ENCODE measurements around the gene ADGRL3. TPM values are rescaled to one million over a fixed set of nuclear protein-coding genes. Genes with fewer than 3 reads are reported as not detected.

ADGRL3 gene
- total and polyA plus RNA-seq, 4 donors: 0.39 to 59.9 (median 2.9) TPM

GRCh38 chr4:62080431-62080830 lies 880.3 kb downstream of the ADGRL3 start:
- Histone ChIP-seq H3K36me3 (ENCODE audit: control insufficient read depth in 4 of 4, insufficient read depth in 4 of 4, low read length in 4 of 4) (no peaks in the 10 kb centered on the region), H3K4me1 (ENCODE audit: control insufficient read depth in 5 of 5, insufficient read depth in 5 of 5, low read length in 5 of 5) (no peaks in the 10 kb centered on the region), H3K9me3 (ENCODE audit: control insufficient read depth in 4 of 4, insufficient read depth in 3 of 4, low read length in 3 of 4) (no peaks in the 10 kb centered on the region), H3K27ac (ENCODE audit: low read depth in 1 of 2, low read length in 1 of 2) (no peak overlapping the region), H3K27me3 (ENCODE audit: control insufficient read depth in 3 of 3, insufficient read depth in 3 of 3, low read length in 2 of 3) (peaks cover 0 to 2% (median 0%) of the 10 kb centered on the region in 3 donors), H3K4me3 (no peak overlapping the region), H3K9ac (ENCODE audit: insufficient read depth in 1 of 2, low read length in 2 of 2) (no peak overlapping the region)
- ATAC-seq (ENCODE audit: insufficient read depth, low FRiP score): no peak
- DNase-seq: no peak
- 61 to 67% methylated on average over 1 of the region's 1 CpG for WGBS, 2 donors
- no peak for TF ChIP-seq CTCF (IDR thresholded peaks at IDR 0.05; ENCODE audit: control extremely low read depth, extremely low read depth)

DNA sequence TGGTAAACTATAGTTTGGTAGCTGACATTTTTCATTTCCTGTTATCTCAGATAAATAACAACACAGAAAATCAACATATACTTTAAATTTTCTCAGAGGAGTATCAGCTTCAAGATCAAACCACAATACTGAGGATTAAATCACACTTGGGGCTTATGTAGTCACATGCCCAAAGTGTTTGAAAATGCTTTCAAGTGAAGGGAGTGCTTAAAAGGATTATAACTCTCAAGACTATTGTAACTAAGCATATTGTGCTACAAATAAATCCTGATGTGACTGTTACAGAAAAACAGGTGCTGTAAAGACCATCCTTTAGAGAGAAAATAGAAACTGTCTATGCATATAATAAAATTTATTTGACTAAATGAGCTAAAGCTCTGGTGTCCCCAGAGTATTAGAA lies 887.6 kb downstream of the ADGRL3 start:
- Histone ChIP-seq H3K27ac (ENCODE audit: low read depth in 1 of 2, low read length in 1 of 2) (no peak overlapping the region), H3K9ac (ENCODE audit: insufficient read depth in 1 of 2, low read length in 2 of 2) (no peak overlapping the region), H3K4me3 (no peak overlapping the region), H3K9me3 (ENCODE audit: control insufficient read depth in 4 of 4, insufficient read depth in 3 of 4, low read length in 3 of 4) (peaks cover 0 to 3% (median 0%) of the 10 kb centered on the region in 4 donors), H3K36me3 (ENCODE audit: control insufficient read depth in 4 of 4, insufficient read depth in 4 of 4, low read length in 4 of 4) (no peaks in the 10 kb centered on the region), H3K4me1 (ENCODE audit: control insufficient read depth in 5 of 5, insufficient read depth in 5 of 5, low read length in 5 of 5) (no peaks in the 10 kb centered on the region), H3K27me3 (ENCODE audit: control insufficient read depth in 3 of 3, insufficient read depth in 3 of 3, low read length in 2 of 3) (no peaks in the 10 kb centered on the region)
- TF ChIP-seq CTCF (IDR thresholded peaks at IDR 0.05; ENCODE audit: control extremely low read depth, extremely low read depth): no peak
- DNase-seq: no peak
- ATAC-seq (ENCODE audit: insufficient read depth, low FRiP score): no peak

- Histone ChIP-seq H3K9ac (ENCODE audit: insufficient read depth in 1 of 2, low read length in 2 of 2) (no peak overlapping the region), H3K4me3 (no peak overlapping the region)
- 88 to 93% methylated on average over 4 of the region's 4 CpGs for WGBS, 2 donors
These were observed 893.6 kb downstream of the ADGRL3 start for GRCh38 chr4:62093735-62094134.

More at GRCh38 chr4:62093735-62094134, 893.6 kb downstream of the ADGRL3 start:
- no peaks in the 10 kb centered on the region for H3K36me3 ChIP-seq (ENCODE audit: control insufficient read depth in 4 of 4, insufficient read depth in 4 of 4, low read length in 4 of 4)
- ATAC-seq (ENCODE audit: insufficient read depth, low FRiP score) (no peak), DNase-seq (no peak)
- no peak overlapping the region for H3K27ac ChIP-seq (ENCODE audit: low read depth in 1 of 2, low read length in 1 of 2)
- TF ChIP-seq CTCF (IDR thresholded peaks at IDR 0.05; ENCODE audit: control extremely low read depth, extremely low read depth): no peak
- H3K27me3 ChIP-seq (ENCODE audit: control insufficient read depth in 3 of 3, insufficient read depth in 3 of 3, low read length in 2 of 3): no peaks in the 10 kb centered on the region
- peaks cover 0 to 3% (median under 1%) of the 10 kb centered on the region in 4 donors for H3K9me3 ChIP-seq (ENCODE audit: control insufficient read depth in 4 of 4, insufficient read depth in 3 of 4, low read length in 3 of 4)
- no peaks in the 10 kb centered on the region for H3K4me1 ChIP-seq (ENCODE audit: control insufficient read depth in 5 of 5, insufficient read depth in 5 of 5, low read length in 5 of 5)
